ENCODE results near the gene C2orf69. TPM values are rescaled to one million over a fixed set of nuclear protein-coding genes. Genes with fewer than 3 reads are reported as not detected.

C2orf69 gene
- total RNA-seq, 1 experiment from 2014 or later: 16.4 TPM

GRCh38 chr2:199955007-199955338, 43.9 kb downstream of the C2orf69 start:
- DNase-seq (ENCODE audit: low spot score): no peak
- peak overlapping the region; percentile 98 for H3K27ac ChIP-seq (ENCODE audit: low read depth, low read length, poor library complexity, severe bottlenecking)
- ChIA-PET CTCF (no interaction called here), POLR2A (ENCODE audit: low non-redundant PET) (no interaction called here)
- H3K4me3 ChIP-seq (ENCODE audit: low read depth, low read length, poor library complexity, severe bottlenecking): peak overlapping the region; percentile 67
- H3K36me3 ChIP-seq (ENCODE audit: insufficient read depth, low read length, poor library complexity, severe bottlenecking): peaks cover 5% of the 10 kb centered on the region
- TF ChIP-seq EZH2 (IDR thresholded peaks at IDR 0.05; ENCODE audit: borderline replicate concordance, low read depth, low read length, poor library complexity, severe bottlenecking): no peak
- no peak for TF ChIP-seq CTCF (conservative IDR thresholded peaks at IDR 0.05; ENCODE audit: low read depth, low read length)
- intact Hi-C loops (cut with micrococcal nuclease; ENCODE audit: unreplicated experiment): loop anchor here (5.0 kb wide), 1 partner anchor 857 kb away; the partner anchor contains the start of gene BZW1
- H3K4me1 ChIP-seq (ENCODE audit: insufficient read depth, low read length, poor library complexity, severe bottlenecking): peaks cover 9% of the 10 kb centered on the region
- no peaks in the 10 kb centered on the region for H3K9me3 ChIP-seq (ENCODE audit: low read depth, low read length, poor library complexity, severe bottlenecking)
- BruUV-seq (replicated peaks): TSS peak; percentile 65
- no peaks in the 10 kb centered on the region for H3K27me3 ChIP-seq (replicated peaks; ENCODE audit: insufficient read depth, low read depth, low read length, poor library complexity)

- Histone ChIP-seq H3K27me3 (replicated peaks; ENCODE audit: insufficient read depth, low read depth, low read length, poor library complexity) (no peaks in the 10 kb centered on the region), H3K27ac (ENCODE audit: low read depth, low read length, poor library complexity, severe bottlenecking) (peak within 1 kb of the TSS; percentile 98), H3K9me3 (ENCODE audit: low read depth, low read length, poor library complexity, severe bottlenecking) (no peaks in the 10 kb centered on the region), H3K4me3 (ENCODE audit: low read depth, low read length, poor library complexity, severe bottlenecking) (peak within 1 kb of the TSS; percentile 67), H3K4me1 (ENCODE audit: insufficient read depth, low read length, poor library complexity, severe bottlenecking) (peaks cover 9% of the 10 kb centered on the region), H3K36me3 (ENCODE audit: insufficient read depth, low read length, poor library complexity, severe bottlenecking) (peaks cover 11% of the 10 kb centered on the region)
- DNase-seq (ENCODE audit: low spot score): peak; percentile 88
- BruUV-seq (replicated peaks): no TSS peak
- intact Hi-C loops (cut with micrococcal nuclease; ENCODE audit: unreplicated experiment): loop anchor here (5.0 kb wide), 1 partner anchor 857 kb away; the partner anchor contains the start of gene BZW1
- CTCF ChIA-PET: no interaction called here
- TF ChIP-seq CTCF (conservative IDR thresholded peaks at IDR 0.05; ENCODE audit: low read depth, low read length) (0 out of 2 replicates have a peak, but pooled peaks have one; percentile 19), EZH2 (IDR thresholded peaks at IDR 0.05; ENCODE audit: borderline replicate concordance, low read depth, low read length, poor library complexity, severe bottlenecking) (no peak)
- POLR2A ChIA-PET (ENCODE audit: low non-redundant PET): no interaction called here
These were observed 44.4 kb downstream of the C2orf69 start, which contains the start of the genes MAIP1 and TYW5 for GRCh38 chr2:199955339-199956061. Gene MAIP1 (plus strand): TSS chr2:199955582. CDS start chr2:199955799, 217 bp downstream. Gene TYW5 (minus strand): TSS chr2:199955491. CDS start chr2:199955470, 21 bp downstream.

- Histone ChIP-seq H3K4me1 (ENCODE audit: insufficient read depth, low read length, poor library complexity, severe bottlenecking) (peaks cover 9% of the 10 kb centered on the region), H3K36me3 (ENCODE audit: insufficient read depth, low read length, poor library complexity, severe bottlenecking) (peaks cover 16% of the 10 kb centered on the region), H3K27me3 (replicated peaks; ENCODE audit: insufficient read depth, low read depth, low read length, poor library complexity) (no peaks in the 10 kb centered on the region), H3K27ac (ENCODE audit: low read depth, low read length, poor library complexity, severe bottlenecking) (peak overlapping the region; percentile 98), H3K4me3 (ENCODE audit: low read depth, low read length, poor library complexity, severe bottlenecking) (peak overlapping the region; percentile 67), H3K9me3 (ENCODE audit: low read depth, low read length, poor library complexity, severe bottlenecking) (no peaks in the 10 kb centered on the region)
- DNase-seq (ENCODE audit: low spot score): peak; percentile 24
- CTCF ChIA-PET: no interaction called here
- TF ChIP-seq CTCF (conservative IDR thresholded peaks at IDR 0.05; ENCODE audit: low read depth, low read length): no peak
- no peak for TF ChIP-seq EZH2 (IDR thresholded peaks at IDR 0.05; ENCODE audit: borderline replicate concordance, low read depth, low read length, poor library complexity, severe bottlenecking)
- no TSS peak for BruUV-seq (replicated peaks)
- POLR2A ChIA-PET (ENCODE audit: low non-redundant PET): no interaction called here
- intact Hi-C loops (cut with micrococcal nuclease; ENCODE audit: unreplicated experiment): loop anchor here (5.0 kb wide), 1 partner anchor 856 kb away; the partner anchor contains the start of gene BZW1
These were observed 44.9 kb downstream of the C2orf69 start for GRCh38 chr2:199956062-199956380.
